K562 (cell line): Measurements from ENCODE around the gene SMIM7. TPM values are rescaled to one million over a fixed set of nuclear protein-coding genes. Genes with fewer than 3 reads are reported as not detected.
A peak's percentile ranks its signal among the peaks of the same experiment; 100 is the strongest.

ENCODE experiments used
- ATAC-seq: fragments of 200-7000 bp; cut with Tn5 transposase; 3 replicates; pipeline ENCODE4 v1.9.1; 2020; ENCODE audit warnings: moderate library complexity
- BruUV-seq: library from RNA; stranded (reverse); fragments of 400-500 nt; replicated peaks from 2 replicates; lab custom pipeline; 2021; lab: Mats Ljungman, UMichigan
- CTCF ChIA-PET: fragments of 300-600 bp; formaldehyde crosslinking; extraction: SDS; loops from one replicate; lab custom pipeline; 2021; ENCODE audit warnings: low intra/inter-chr PET ratio; lab: Yijun Ruan, JAX
- POLR2A ChIA-PET: fragments of 300-600, 350-650 bp; sonication (Branson Sonifier 250); formaldehyde crosslinking; extraction: SDS; loops from one replicate; lab custom pipeline; 2021; ENCODE audit warnings: antibody characterized with exemption, inconsistent platforms; lab: Yijun Ruan, JAX
- DNase-seq, 4 experiments: peaks; one replicate each; pipeline versions ENCODE4 v3.0.0 to v3.0.0-alpha.2; 2011 to 2018; ENCODE audit warnings: low spot score in 3 of 4, mixed read lengths in 3 of 4; ENCODE audit errors: extremely low read depth in 1 of 4
- FAIRE-seq: peaks from 2 replicates; lab custom pipeline; 2011; peaks lifted over from hg19 to GRCh38; lab: Jason Lieb, UNC
- H2AFZ ChIP-seq: 2 replicates; pipeline ENCODE4 v1.6.0; 2011; ENCODE audit warnings: low read depth, low read length, control low read depth, inconsistent platforms
- H3K27ac ChIP-seq: fragments of 200-600 bp; 3 replicates; pipeline ENCODE4 v1.8.0; 2011; ENCODE audit warnings: low read depth, mild to moderate bottlenecking, control low read depth, inconsistent platforms, low read length, moderate library complexity, mixed read lengths; ENCODE audit errors: extremely low read depth
- H3K27me3 ChIP-seq, 2 experiments: fragments of 300-600 bp in 1 of 2; 2 replicates in 1 of 2; 3 replicates in 1 of 2; pipeline versions ENCODE4 v1.6.0 to v1.8.0; 2011; ENCODE audit warnings: inconsistent platforms in 2 of 2, low read length in 2 of 2, mild to moderate bottlenecking in 1 of 2, mixed read lengths in 1 of 2, moderate library complexity in 1 of 2; ENCODE audit not compliant: control insufficient read depth in 2 of 2, insufficient read depth in 2 of 2
- H3K36me3 ChIP-seq: fragments of 300-600 bp; 3 replicates; pipeline ENCODE4 v1.8.0; 2011; ENCODE audit warnings: mild to moderate bottlenecking, low read length, inconsistent platforms; ENCODE audit not compliant: control insufficient read depth, insufficient read depth
- H3K4me1 ChIP-seq, 2 experiments: fragments of 200-600 bp in 1 of 2; replicated peaks in 1 of 2; 2 replicates in 1 of 2; 3 replicates in 1 of 2; pipeline versions ENCODE4 v1.5.1 to v1.8.0; 2011; ENCODE audit warnings: inconsistent platforms in 2 of 2, low read length in 2 of 2, mild to moderate bottlenecking in 1 of 2, mixed read lengths in 1 of 2, moderate library complexity in 1 of 2; ENCODE audit not compliant: control insufficient read depth in 2 of 2, insufficient read depth in 2 of 2
- H3K4me2 ChIP-seq: 2 replicates; pipeline ENCODE4 v1.6.1; 2011; ENCODE audit warnings: low read length, control low read depth, inconsistent platforms, mixed read lengths; ENCODE audit not compliant: insufficient read depth
- H3K4me3 ChIP-seq: fragments of 200-600 bp; sonication (generic), shearing (Covaris generic); 2 replicates; pipeline ENCODE4 v1.5.1; 2016; ENCODE audit warnings: control low read depth, inconsistent platforms
- H3K79me2 ChIP-seq: fragments of 200-600 bp; 3 replicates; pipeline ENCODE4 v1.8.0; 2011; ENCODE audit warnings: low read length, inconsistent platforms; ENCODE audit not compliant: control insufficient read depth, insufficient read depth
- H3K9ac ChIP-seq, 2 experiments: 2 replicates each; pipeline versions ENCODE4 v1.6.0 to v1.6.1; 2011; ENCODE audit warnings: low read depth in 2 of 2, low read length in 2 of 2, control low read depth in 1 of 2, inconsistent platforms in 1 of 2, mild to moderate bottlenecking in 1 of 2, mixed read lengths in 1 of 2; ENCODE audit not compliant: insufficient read depth in 1 of 2
- H3K9me1 ChIP-seq: one replicate; pipeline ENCODE4 v1.6.0; 2011; ENCODE audit warnings: inconsistent platforms, mild to moderate bottlenecking, low read length, moderate library complexity; ENCODE audit not compliant: control insufficient read depth, insufficient read depth
- H3K9me3 ChIP-seq: replicated peaks from 2 replicates; pipeline ENCODE4 v1.5.1; 2011; ENCODE audit warnings: low read depth, low read length, inconsistent platforms; ENCODE audit not compliant: control insufficient read depth, insufficient read depth
- H4K20me1 ChIP-seq: replicated peaks from 2 replicates; pipeline ENCODE4 v1.6.1; 2011; ENCODE audit warnings: low read length, inconsistent platforms, mixed read lengths; ENCODE audit not compliant: control insufficient read depth, insufficient read depth
- ETV6 ChIP-seq, 3 experiments: fragments of 150-350 bp in 1 of 3; sonication (generic) in 1 of 3; formaldehyde crosslinking in 1 of 3; IDR thresholded peaks; 2 replicates each; pipeline versions ENCODE4 v1.6.1 to v1.8.0; 2014 to 2022; ENCODE audit warnings: borderline replicate concordance in 2 of 3, low read depth in 2 of 3, antibody characterized with exemption in 1 of 3, low read length in 1 of 3, mild to moderate bottlenecking in 1 of 3, missing genetic modification reagents in 1 of 3
- FOS ChIP-seq: IDR thresholded peaks from 3 replicates; pipeline ENCODE4 v1.6.1; 2011; ENCODE audit not compliant: insufficient read length; ENCODE audit errors: extremely low read depth
- HDAC8 ChIP-seq: fragments of 450-650 bp; IDR thresholded peaks from 2 replicates; pipeline ENCODE4 v1.6.1; 2016; ENCODE audit warnings: mild to moderate bottlenecking, missing genetic modification characterization, moderate library complexity, missing compliant biosample characterization
- HDGF ChIP-seq: fragments of 450-650 bp; IDR thresholded peaks from 2 replicates; pipeline ENCODE4 v1.6.1; 2016
- KLF13 ChIP-seq: fragments of 450-650 bp; IDR thresholded peaks from 2 replicates; pipeline ENCODE4 v1.6.1; 2016; ENCODE audit warnings: missing genetic modification characterization, low read depth, mild to moderate bottlenecking, missing compliant biosample characterization, moderate library complexity, borderline replicate concordance
- LARP7 ChIP-seq: fragments of 450-650 bp; IDR thresholded peaks from 2 replicates; pipeline ENCODE4 v1.6.1; 2016
- MCM2 ChIP-seq: fragments of 450-650 bp; IDR thresholded peaks from 2 replicates; pipeline ENCODE4 v1.6.1; 2017; ENCODE audit warnings: low read depth, mild to moderate bottlenecking
- MTF1 ChIP-seq: fragments of 250-450 bp; sonication (Bioruptor Pico); IDR thresholded peaks from 2 replicates; pipeline ENCODE4 v1.9.0; 2021; ENCODE audit warnings: moderate library complexity, mild to moderate bottlenecking, inconsistent platforms, borderline replicate concordance
- NONO ChIP-seq, 2 experiments: fragments of 200-400 bp in 1 of 2; fragments of 450-650 bp in 1 of 2; formaldehyde crosslinking in 1 of 2; IDR thresholded peaks; 2 replicates each; pipeline ENCODE4 v1.6.1; 2017; ENCODE audit warnings: low read depth in 2 of 2, mild to moderate bottlenecking in 2 of 2, moderate library complexity in 2 of 2, low read length in 1 of 2
- NR4A1 ChIP-seq, 2 experiments: fragments of 250-450 bp in 1 of 2; fragments of 450-650 bp in 1 of 2; sonication (Bioruptor Pico) in 1 of 2; IDR thresholded peaks; 2 replicates each; pipeline versions ENCODE4 v1.4.0 to v1.6.1; 2016 to 2020; ENCODE audit warnings: mild to moderate bottlenecking in 2 of 2, missing compliant biosample characterization in 1 of 2, missing genetic modification characterization in 1 of 2, moderate library complexity in 1 of 2
- PHF8 ChIP-seq: fragments of 200-600 bp; sonication (generic); IDR thresholded peaks from 2 replicates; pipeline ENCODE4 v1.6.1; 2012; ENCODE audit warnings: mixed run types, mild to moderate bottlenecking, inconsistent platforms, low read length, moderate library complexity, borderline replicate concordance
- POLR2H ChIP-seq: IDR thresholded peaks from 2 replicates; pipeline ENCODE4 v1.6.1; 2016; ENCODE audit warnings: missing genetic modification characterization, low read depth, mild to moderate bottlenecking, control low read depth, missing compliant biosample characterization, moderate library complexity
- SPI1 ChIP-seq: IDR thresholded peaks from 2 replicates; pipeline ENCODE4 v1.6.1; 2011; ENCODE audit warnings: low read depth, low read length, control low read depth, borderline replicate concordance
- TAF15 ChIP-seq: fragments of 200-400 bp; formaldehyde crosslinking; IDR thresholded peaks from 2 replicates; pipeline ENCODE4 v1.6.1; 2017; ENCODE audit warnings: mild to moderate bottlenecking, low read depth, low read length, moderate library complexity
- THRAP3 ChIP-seq: fragments of 450-650 bp; IDR thresholded peaks from 2 replicates; pipeline ENCODE4 v1.6.1; 2016; ENCODE audit warnings: mild to moderate bottlenecking, inconsistent platforms, borderline replicate concordance
- ZFP1 ChIP-seq: fragments of 450-650 bp; formaldehyde crosslinking; IDR thresholded peaks from 2 replicates; pipeline ENCODE4 v1.4.0; 2020; ENCODE audit warnings: mild to moderate bottlenecking, mixed read lengths
- ZKSCAN8 ChIP-seq: fragments of 200-800 bp; sonication (Bioruptor generic); IDR thresholded peaks from 2 replicates; pipeline ENCODE4 v1.6.1; 2016; ENCODE audit warnings: missing genetic modification characterization, missing compliant biosample characterization
- ZNF140 ChIP-seq: fragments of 250-450 bp; sonication (Bioruptor Pico); IDR thresholded peaks from 2 replicates; pipeline ENCODE4 v1.8.0; 2021; ENCODE audit warnings: moderate library complexity, mild to moderate bottlenecking, inconsistent platforms
- ZNF174 ChIP-seq: fragments of 250-450 bp; sonication (Bioruptor Pico); IDR thresholded peaks from 2 replicates; pipeline ENCODE4 v1.4.0; 2020; ENCODE audit warnings: mild to moderate bottlenecking
- ZNF507 ChIP-seq: conservative IDR thresholded peaks from 2 replicates; pipeline ENCODE4 v1.6.1; 2017; ENCODE audit warnings: missing genetic modification characterization, missing compliant biosample characterization
- WGBS: fragments of 100-300 bp; shearing (Covaris generic); methylation state at CpG from one replicate; pipeline ENCODE4 v1.1.6; 2016; ENCODE audit warnings: low coverage, mixed read lengths; ENCODE audit not compliant: insufficient coverage; ENCODE audit errors: missing lambda C conversion rate; 5-methylcytosine and 5-hydroxymethylcytosine counted together
- in situ Hi-C: fragments of 300-500 bp; cut with MboI; formaldehyde crosslinking; loops from 4 replicates; pipeline ENCODE4 v1.15.0; 2018; ENCODE audit warnings: inconsistent platforms, mixed read lengths
- intact Hi-C: fragments of 100-400 bp; cut with micrococcal nuclease; formaldehyde crosslinking; loops from 2 replicates; pipeline ENCODE4 v1.14.2; 2022
- polyA plus RNA-seq, 8 experiments: library from polyadenylated mRNA; depleted of rRNA in 4 of 8; stranded (reverse) in 5 of 8; unstranded in 3 of 8; fragments of >200 nt; fragmentation: Nextera tagmentation in 2 of 8; fragmentation: Illumina TruSeq in 1 of 8; extraction: Ambion mirVana in 2 of 8; extraction: Trizol in 1 of 8; gene quantifications; 2 replicates each; pipeline versions ENCODE4 v1.2.1 to v1.2.3, GENCODE V29; 2011 to 2014; ENCODE audit warnings: inconsistent platforms in 1 of 8, missing spikeins in 1 of 8
- total RNA-seq, 7 experiments: library from RNA; depleted of rRNA in 6 of 7; stranded (reverse); fragments of >200 nt in 6 of 7; fragmentation: Illumina TruSeq in 2 of 7; extraction: Trizol in 2 of 7; gene quantifications; 2 replicates each; pipeline versions ENCODE4 v1.2.1 to v1.2.3, GENCODE V29; 2011 to 2021; ENCODE audit warnings: low replicate concordance in 1 of 7
- TF ChIP-seq, protein P1 (sequence below): fragments of 250-450 bp; sonication (Bioruptor Pico); IDR thresholded peaks from 2 replicates; pipeline ENCODE4 v1.8.0; 2022; ENCODE audit warnings: inconsistent platforms, mild to moderate bottlenecking, moderate library complexity, borderline replicate concordance

SMIM7 gene
- total and polyA plus RNA-seq, 9 of the 15 experiments (the other 6 are each of a cell fraction or from before 2014, with no cell fraction given) = 55.3 to 265 (median 107) TPM

DNA sequence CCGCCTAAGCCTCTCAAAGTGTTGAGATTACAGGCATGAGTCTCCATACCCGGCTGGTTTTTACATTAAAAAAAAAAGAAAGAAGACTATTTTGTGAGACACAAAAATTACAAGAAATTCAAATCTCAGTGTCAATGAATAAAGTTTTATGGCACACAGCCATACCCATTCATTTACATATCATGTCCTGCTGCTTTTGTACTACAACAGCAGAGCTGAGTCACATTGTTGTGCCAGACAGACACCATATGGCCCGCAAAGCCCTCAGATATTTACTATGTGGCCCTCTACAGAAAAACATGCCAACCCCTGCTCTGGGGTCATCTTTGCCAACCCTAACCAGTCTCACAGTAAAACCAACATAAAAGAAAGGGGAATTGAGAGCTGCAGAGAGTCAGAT lies 5.3 kb downstream of the SMIM7 start:
- POLR2A ChIA-PET = interaction anchor here (1.0 to 1.1 kb wide), 2 partner anchors 9 to 11 kb away, joined by 3 read pairs; no protein-coding TSS in a partner anchor
- in situ Hi-C loops = no loop called here

DNA sequence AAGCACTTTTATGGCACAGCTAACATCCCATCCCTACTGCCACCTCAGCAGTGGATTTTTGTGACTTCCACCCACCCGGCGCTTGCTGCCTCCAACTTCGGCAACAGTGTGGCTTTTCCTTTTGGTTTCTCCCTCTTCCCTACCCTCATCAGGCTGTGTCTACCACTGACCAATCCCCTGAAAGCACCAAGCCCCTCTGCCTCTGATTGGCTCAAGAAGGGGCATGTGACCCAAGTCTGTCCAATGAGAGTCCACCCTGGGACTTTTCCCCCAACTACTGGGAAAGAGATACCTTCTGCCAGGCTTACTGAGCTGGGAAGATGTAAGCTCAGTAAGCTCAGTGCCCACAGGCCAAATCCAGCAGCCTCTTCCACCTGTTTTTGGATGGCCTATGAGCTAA lies 5.8 kb downstream of the SMIM7 start:
- Histone ChIP-seq H3K27me3 (no peaks in the 10 kb centered on the region), H3K9ac (no peak overlapping the region), H3K4me3 (no peak overlapping the region), H3K9me1 (peaks cover 3% of the 10 kb centered on the region), H3K4me1 (peaks cover 4% of the 10 kb centered on the region in 2 experiments; a peak in 3 of 5 replicates), H3K79me2 (peaks cover 31% of the 10 kb centered on the region), H3K9me3 (no peaks in the 10 kb centered on the region), H3K4me2 (no peak overlapping the region), H2AFZ (no peak overlapping the region), H4K20me1 (peaks cover 9% of the 10 kb centered on the region), H3K27ac (no peak overlapping the region), H3K36me3 (peaks cover 92% of the 10 kb centered on the region)
- DNase-seq (peak in 3 of 4 experiments; percentile 73 to 79 (median 73)), FAIRE-seq (no peak), ATAC-seq (peak; percentile 89)
- 100% methylated on average over 3 of the region's 3 CpGs for WGBS
- POLR2A ChIA-PET = interaction anchor here (1.0 to 1.1 kb wide), 2 partner anchors 9 to 11 kb away, joined by 3 read pairs; no protein-coding TSS in a partner anchor
- intact Hi-C loops (no loop called here), in situ Hi-C loops (no loop called here)
- CTCF ChIA-PET = no interaction called here
- no TSS peak for BruUV-seq
- TF ChIP-seq NR4A1 (CRISPR knock-in tag; IDR thresholded peaks at IDR 0.05) (no peak), NR4A1 (tag; IDR thresholded peaks at IDR 0.05) (no peak), THRAP3 (no peak), ZNF140 (CRISPR knock-in tag) (no peak), PHF8 (no peak), TAF15 (no peak), NONO (IDR thresholded peaks at IDR 0.05; ENCODE audit: low read depth in 2 of 2, low read length in 1 of 2) (no peak), MTF1 (CRISPR knock-in tag) (no peak), FOS (peak; percentile 56), LARP7 (no peak), ZFP1 (CRISPR knock-in tag) (no peak), HDAC8 (tag) (no peak)
- TF ChIP-seq, protein P1, sequence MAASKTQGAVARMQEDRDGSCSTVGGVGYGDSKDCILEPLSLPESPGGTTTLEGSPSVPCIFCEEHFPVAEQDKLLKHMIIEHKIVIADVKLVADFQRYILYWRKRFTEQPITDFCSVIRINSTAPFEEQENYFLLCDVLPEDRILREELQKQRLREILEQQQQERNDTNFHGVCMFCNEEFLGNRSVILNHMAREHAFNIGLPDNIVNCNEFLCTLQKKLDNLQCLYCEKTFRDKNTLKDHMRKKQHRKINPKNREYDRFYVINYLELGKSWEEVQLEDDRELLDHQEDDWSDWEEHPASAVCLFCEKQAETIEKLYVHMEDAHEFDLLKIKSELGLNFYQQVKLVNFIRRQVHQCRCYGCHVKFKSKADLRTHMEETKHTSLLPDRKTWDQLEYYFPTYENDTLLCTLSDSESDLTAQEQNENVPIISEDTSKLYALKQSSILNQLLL (CRISPR knock-in tag) = no peak

More for the DNA sequence above, 5.3 kb downstream of the SMIM7 start:
- no peaks in the 10 kb centered on the region for H3K9me3 ChIP-seq
- H3K79me2 ChIP-seq = peaks cover 36% of the 10 kb centered on the region
- H3K27ac ChIP-seq = no peak overlapping the region
- peaks cover 6% of the 10 kb centered on the region for H3K9me1 ChIP-seq
- H3K27me3 ChIP-seq = no peaks in the 10 kb centered on the region
- DNase-seq (no peak), ATAC-seq (no peak), FAIRE-seq (no peak)
- H3K9ac ChIP-seq = no peak overlapping the region
- TF ChIP-seq KLF13 (tag) = no peak
- no peak for TF ChIP-seq POLR2H (tag)
- TF ChIP-seq ZKSCAN8 (CRISPR knock-in tag) = no peak
- TF ChIP-seq SPI1 = no peak
- TF ChIP-seq HDGF = no peak
- no peak for TF ChIP-seq ZNF174 (CRISPR knock-in tag)
- no peak for TF ChIP-seq MCM2
- no peak for TF ChIP-seq ETV6 (IDR thresholded peaks at IDR 0.05; ENCODE audit: borderline replicate concordance in 1 of 2, low read depth in 2 of 2, low read length in 1 of 2)
- TF ChIP-seq ETV6 (CRISPR knock-in tag; IDR thresholded peaks at IDR 0.05; ENCODE audit: borderline replicate concordance) = no peak
- TF ChIP-seq ZNF507 (tag) = no peak
- H3K36me3 ChIP-seq = peaks cover 93% of the 10 kb centered on the region
- no TSS peak for BruUV-seq
- no peak overlapping the region for H3K4me3 ChIP-seq
- intact Hi-C loops = no loop called here
- no peak overlapping the region for H3K4me2 ChIP-seq
- peaks cover 7 to 9% of the 10 kb centered on the region in 2 experiments; a peak in 3 of 5 replicates for H3K4me1 ChIP-seq
- CTCF ChIA-PET = no interaction called here
- H2AFZ ChIP-seq = no peak overlapping the region
- peaks cover 13% of the 10 kb centered on the region for H4K20me1 ChIP-seq
- 95% methylated on average over 3 of the region's 3 CpGs for WGBS
